Measurements from ENCODE around the gene PTPN4. TPM values are rescaled to one million over a fixed set of nuclear protein-coding genes. Genes with fewer than 3 reads are reported as not detected.

The PTPN4 gene
- total RNA-seq, 4 donors from 2014 or later: 9.6 to 30.1 (median 18.4) TPM

GRCh38 chr2:119764832-119765231 lies 5.1 kb downstream of the PTPN4 start:
- Histone ChIP-seq H3K9me3 (no peaks in the 10 kb centered on the region), H3K4me1 (peaks cover 7 to 39% (median 11%) of the 10 kb centered on the region in 3 donors), H3K36me3 (no peaks in the 10 kb centered on the region), H3K27ac (no peak overlapping the region), H3K4me3 (no peak overlapping the region), H3K27me3 (no peaks in the 10 kb centered on the region)
- intact Hi-C loops (cut with DNase I): no loop called here
- 49 to 77% methylated on average over 4 of the region's 4 CpGs for WGBS, 2 donors
- TF ChIP-seq, protein P1, sequence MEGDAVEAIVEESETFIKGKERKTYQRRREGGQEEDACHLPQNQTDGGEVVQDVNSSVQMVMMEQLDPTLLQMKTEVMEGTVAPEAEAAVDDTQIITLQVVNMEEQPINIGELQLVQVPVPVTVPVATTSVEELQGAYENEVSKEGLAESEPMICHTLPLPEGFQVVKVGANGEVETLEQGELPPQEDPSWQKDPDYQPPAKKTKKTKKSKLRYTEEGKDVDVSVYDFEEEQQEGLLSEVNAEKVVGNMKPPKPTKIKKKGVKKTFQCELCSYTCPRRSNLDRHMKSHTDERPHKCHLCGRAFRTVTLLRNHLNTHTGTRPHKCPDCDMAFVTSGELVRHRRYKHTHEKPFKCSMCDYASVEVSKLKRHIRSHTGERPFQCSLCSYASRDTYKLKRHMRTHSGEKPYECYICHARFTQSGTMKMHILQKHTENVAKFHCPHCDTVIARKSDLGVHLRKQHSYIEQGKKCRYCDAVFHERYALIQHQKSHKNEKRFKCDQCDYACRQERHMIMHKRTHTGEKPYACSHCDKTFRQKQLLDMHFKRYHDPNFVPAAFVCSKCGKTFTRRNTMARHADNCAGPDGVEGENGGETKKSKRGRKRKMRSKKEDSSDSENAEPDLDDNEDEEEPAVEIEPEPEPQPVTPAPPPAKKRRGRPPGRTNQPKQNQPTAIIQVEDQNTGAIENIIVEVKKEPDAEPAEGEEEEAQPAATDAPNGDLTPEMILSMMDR (IDR thresholded peaks at IDR 0.05): no peak
- TF ChIP-seq POLR2A (IDR thresholded peaks at IDR 0.05): no peak
- DNase-seq: no peak

GRCh38 chr2:119765433-119766002 lies 5.8 kb downstream of the PTPN4 start:
- no peak for TF ChIP-seq POLR2A (IDR thresholded peaks at IDR 0.05)
- TF ChIP-seq, protein P1 (IDR thresholded peaks at IDR 0.05): no peak
- Histone ChIP-seq H3K4me1 (peaks cover 7 to 37% (median 11%) of the 10 kb centered on the region in 3 donors), H3K27me3 (no peaks in the 10 kb centered on the region), H3K27ac (no peak overlapping the region), H3K36me3 (no peaks in the 10 kb centered on the region), H3K4me3 (no peak overlapping the region), H3K9me3 (no peaks in the 10 kb centered on the region)
- 76% methylated on average over 5 of the region's 5 CpGs for WGBS, 2 donors
- DNase-seq: no peak
- intact Hi-C loops (cut with DNase I): no loop called here

GRCh38 chr2:119766944-119767343 lies 7.2 kb downstream of the PTPN4 start:
- intact Hi-C loops (cut with DNase I): no loop called here
- Histone ChIP-seq H3K9me3 (no peaks in the 10 kb centered on the region), H3K27me3 (no peaks in the 10 kb centered on the region), H3K4me3 (no peak overlapping the region), H3K4me1 (peaks cover 7 to 23% (median 11%) of the 10 kb centered on the region in 3 donors), H3K36me3 (no peaks in the 10 kb centered on the region), H3K27ac (no peak overlapping the region)
- no peak for TF ChIP-seq POLR2A (IDR thresholded peaks at IDR 0.05)
- TF ChIP-seq, protein P1 (IDR thresholded peaks at IDR 0.05): no peak
- DNase-seq: no peak
- WGBS, 2 donors: 94 to 95% methylated on average over 5 of the region's 5 CpGs

DNA sequence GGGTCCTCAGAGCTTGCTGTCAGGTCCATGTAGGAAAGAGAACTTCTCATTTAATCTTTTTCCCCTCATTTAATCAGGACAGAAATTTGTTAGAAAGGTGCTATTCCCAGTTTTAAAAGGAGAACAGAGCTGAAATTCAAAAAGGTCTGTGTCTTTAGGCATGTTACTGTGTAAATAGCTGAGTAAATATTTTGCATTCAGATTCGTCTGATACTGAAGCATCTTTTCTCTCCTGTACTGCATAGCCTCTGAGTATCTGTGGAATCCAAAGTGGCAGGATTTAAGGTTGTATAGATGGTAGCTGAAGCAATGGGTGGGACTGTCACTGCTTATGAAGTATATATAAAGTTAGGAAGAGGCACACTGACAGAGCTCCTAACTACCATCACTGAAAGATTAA lies 9.0 kb downstream of the PTPN4 start:
- TF ChIP-seq POLR2A (IDR thresholded peaks at IDR 0.05): no peak
- TF ChIP-seq, protein P1 (IDR thresholded peaks at IDR 0.05): no peak
- intact Hi-C loops (cut with DNase I): no loop called here
- no peak for DNase-seq
- H3K27me3 ChIP-seq: no peaks in the 10 kb centered on the region
- WGBS, 2 donors: 70 to 75% methylated on average over 1 of the region's 1 CpG
- H3K36me3 ChIP-seq: no peaks in the 10 kb centered on the region
- H3K27ac ChIP-seq: no peak overlapping the region
- H3K4me1 ChIP-seq: peaks cover 0 to 5% (median 0%) of the 10 kb centered on the region in 3 donors
- H3K9me3 ChIP-seq: no peaks in the 10 kb centered on the region
- no peak overlapping the region for H3K4me3 ChIP-seq

- no peak for DNase-seq
- H3K4me1 ChIP-seq: no peaks in the 10 kb centered on the region
- H3K36me3 ChIP-seq: no peaks in the 10 kb centered on the region
- no peaks in the 10 kb centered on the region for H3K27me3 ChIP-seq
- no peak overlapping the region for H3K27ac ChIP-seq
- H3K9me3 ChIP-seq: no peaks in the 10 kb centered on the region
- TF ChIP-seq, protein P1 (IDR thresholded peaks at IDR 0.05): no peak
- TF ChIP-seq POLR2A (IDR thresholded peaks at IDR 0.05): no peak
- H3K4me3 ChIP-seq: no peak overlapping the region
- intact Hi-C loops (cut with DNase I): no loop called here
- WGBS, 2 donors: 91 to 92% methylated on average over 3 of the region's 3 CpGs
Measured at GRCh38 chr2:119769645-119770044, 9.9 kb downstream of the PTPN4 start.

Measured in esophagus squamous epithelium (tissue), 5 donors.